ENCODE measurements around the gene GPR135. TPM values are rescaled to one million over a fixed set of nuclear protein-coding genes. Genes with fewer than 3 reads are reported as not detected.
"Not testable (repeated sequence)": the region's sequence is repeated elsewhere in the genome, so short reads cannot be mapped to it uniquely, and the experiment has no call there.

Gene GPR135
- total and polyA plus RNA-seq, 8 donors, result 0.93 to 2.0 (median 1.3) TPM

DNA sequence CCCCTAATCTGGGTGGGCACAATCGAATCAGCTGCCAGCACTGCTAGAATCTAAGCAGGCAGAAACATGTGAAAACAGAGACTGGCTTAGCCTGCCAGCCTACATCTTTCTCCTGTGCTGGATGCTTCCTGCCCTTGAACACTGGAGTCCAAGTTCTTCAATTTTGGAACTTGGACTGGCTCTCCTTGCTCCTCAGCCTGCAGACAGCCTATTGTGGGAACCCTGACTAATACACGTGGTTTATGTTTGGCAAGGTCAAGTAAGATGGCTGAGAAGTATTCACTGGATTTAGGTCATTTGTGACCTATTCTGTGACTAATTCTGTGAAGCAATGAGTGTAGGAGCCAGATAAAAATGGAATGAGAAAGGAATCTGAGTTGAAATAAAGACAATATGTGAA, 11.0 kb downstream of the GPR135 start:
- H3K4me3 ChIP-seq, result no peak overlapping the region
- WGBS, 2 donors, result 40% methylated on average over 2 of the region's 2 CpGs
- no peak for DNase-seq
- H3K27me3 ChIP-seq, result no peaks in the 10 kb centered on the region
- H3K9me3 ChIP-seq, result no peaks in the 10 kb centered on the region
- peak in 3 of 4 donors; percentile 33 to 62 (median 46) for ATAC-seq
- no peak for TF ChIP-seq CTCF (IDR thresholded peaks at IDR 0.05)
- intact Hi-C loops (cut with DNase I), result loop anchor here in 1 of 3 donors (10.0 kb wide), 1 partner anchor 319 kb away; no protein-coding TSS in a partner anchor
- H3K27ac ChIP-seq, result no peak overlapping the region
- FAIRE-seq, result no peak
- no peaks in the 10 kb centered on the region for H3K36me3 ChIP-seq
- no peaks in the 10 kb centered on the region for H3K4me1 ChIP-seq

GRCh38 chr14:59451849-59452248, 13.3 kb downstream of the GPR135 start:
- ATAC-seq (no peak), DNase-seq (no peak), FAIRE-seq (no peak)
- Histone ChIP-seq H3K27ac (no peak overlapping the region), H3K9me3 (no peaks in the 10 kb centered on the region), H3K4me3 (no peak overlapping the region), H3K27me3 (no peaks in the 10 kb centered on the region), H3K4me1 (no peaks in the 10 kb centered on the region), H3K36me3 (no peaks in the 10 kb centered on the region)
- WGBS, 2 donors, result 95 to 97% methylated on average over 1 of the region's 1 CpG
- TF ChIP-seq CTCF (IDR thresholded peaks at IDR 0.05), result no peak
- intact Hi-C loops (cut with DNase I), result loop anchor here in 1 of 3 donors (10.0 kb wide), 1 partner anchor 317 kb away; no protein-coding TSS in a partner anchor

DNA sequence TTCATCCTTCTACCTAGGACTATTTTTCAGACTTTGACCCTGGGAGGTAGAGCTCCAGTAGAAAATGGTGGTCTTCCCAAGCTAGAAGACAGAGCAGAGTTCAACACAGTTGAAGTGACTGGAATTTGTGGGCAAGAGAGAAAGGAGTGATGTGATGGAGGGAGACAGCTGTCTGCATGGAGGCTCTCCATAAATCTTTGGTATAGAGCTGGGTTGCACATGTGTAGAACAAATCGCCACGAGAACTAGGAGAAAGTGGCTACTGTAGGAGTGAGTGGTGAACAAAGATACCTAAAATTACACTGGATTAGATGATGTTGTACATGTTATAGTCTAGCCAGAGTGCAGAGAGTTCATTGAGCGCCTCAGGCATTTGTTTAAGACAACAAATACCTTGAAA, 14.5 kb downstream of the GPR135 start:
- Histone ChIP-seq H3K4me3 (no peak overlapping the region), H3K9me3 (no peaks in the 10 kb centered on the region), H3K27me3 (no peaks in the 10 kb centered on the region), H3K27ac (no peak overlapping the region), H3K4me1 (no peaks in the 10 kb centered on the region), H3K36me3 (no peaks in the 10 kb centered on the region)
- DNase-seq, result no peak
- ATAC-seq, result no peak
- 92 to 95% methylated on average over 3 of the region's 3 CpGs for WGBS, 2 donors
- no peak for FAIRE-seq
- intact Hi-C loops (cut with DNase I), result loop anchor here in 1 of 3 donors (10.0 kb wide), 1 partner anchor 316 kb away; no protein-coding TSS in a partner anchor
- no peak for TF ChIP-seq CTCF (IDR thresholded peaks at IDR 0.05)

- H3K9me3 ChIP-seq; FAIRE-seq; DNase-seq; H3K4me3 ChIP-seq; ATAC-seq; H3K27me3 ChIP-seq; H3K27ac ChIP-seq; intact Hi-C loops (cut with DNase I); H3K4me1 ChIP-seq; H3K36me3 ChIP-seq: not testable (repeated sequence)
- WGBS, 2 donors, result 74 to 75% methylated on average over 2 of the region's 2 CpGs
Observed at GRCh38 chr14:59448673-59449072, 16.5 kb downstream of the GPR135 start.

DNA sequence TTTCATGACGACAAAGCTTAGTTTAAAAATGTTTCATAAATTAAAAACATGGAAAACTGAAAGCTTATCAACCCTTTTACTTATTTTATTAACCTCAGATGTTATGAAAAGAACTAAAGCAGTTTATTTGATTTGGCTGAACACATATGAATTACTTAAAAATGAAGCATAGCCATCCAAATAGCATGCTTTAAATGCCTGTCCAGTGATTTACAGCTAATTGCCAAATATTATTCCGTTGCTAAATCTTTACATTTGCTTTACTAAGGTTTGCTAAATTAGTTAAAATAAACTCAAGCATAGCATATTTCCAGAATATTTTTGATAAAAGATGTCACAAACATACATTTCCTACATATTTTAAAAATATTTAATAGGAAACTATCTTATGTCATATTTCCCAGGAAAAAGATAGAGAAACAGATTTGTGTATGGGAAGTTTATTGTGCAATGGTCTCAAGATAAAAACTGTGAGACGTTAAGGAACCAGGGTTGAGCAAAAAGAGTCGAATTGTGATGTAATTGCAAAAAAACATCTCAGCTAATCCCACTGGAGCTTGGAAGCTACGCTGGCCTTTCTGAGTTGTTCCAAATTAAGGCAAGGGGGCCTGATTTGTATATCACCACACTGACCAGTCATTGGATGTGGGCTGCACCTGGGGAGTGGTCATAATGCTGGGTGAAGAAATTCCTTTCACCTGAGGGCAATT, 25.8 kb downstream of the GPR135 start:
- FAIRE-seq (no peak), ATAC-seq (peak in 1 of 4 donors; percentile 22), DNase-seq (no peak)
- intact Hi-C loops (cut with DNase I), result no loop called here
- Histone ChIP-seq H3K4me3 (no peak overlapping the region), H3K27me3 (peaks cover 0 to 4% (median 0%) of the 10 kb centered on the region in 4 donors), H3K36me3 (no peaks in the 10 kb centered on the region), H3K9me3 (no peaks in the 10 kb centered on the region), H3K4me1 (no peaks in the 10 kb centered on the region), H3K27ac (no peak overlapping the region)
- no peak for TF ChIP-seq CTCF (IDR thresholded peaks at IDR 0.05)
- WGBS, 2 donors, result 62 to 69% methylated on average over 5 of the region's 5 CpGs
